GM19193 (cell line): ENCODE measurements around the gene TBC1D12.

Source experiments
- POLR2A ChIP-seq: IDR thresholded peaks from 4 replicates; pipeline ENCODE4 v1.6.1; 2011; ENCODE audit not compliant: insufficient read depth, insufficient read length; ENCODE audit errors: extremely low read depth

Gene TBC1D12

GRCh38 chr10:94425942-94426341 lies 23.6 kb downstream of the TBC1D12 start:
- TF ChIP-seq POLR2A: no peak

GRCh38 chr10:94427166-94427565 lies 24.8 kb downstream of the TBC1D12 start:
- no peak for TF ChIP-seq POLR2A

DNA sequence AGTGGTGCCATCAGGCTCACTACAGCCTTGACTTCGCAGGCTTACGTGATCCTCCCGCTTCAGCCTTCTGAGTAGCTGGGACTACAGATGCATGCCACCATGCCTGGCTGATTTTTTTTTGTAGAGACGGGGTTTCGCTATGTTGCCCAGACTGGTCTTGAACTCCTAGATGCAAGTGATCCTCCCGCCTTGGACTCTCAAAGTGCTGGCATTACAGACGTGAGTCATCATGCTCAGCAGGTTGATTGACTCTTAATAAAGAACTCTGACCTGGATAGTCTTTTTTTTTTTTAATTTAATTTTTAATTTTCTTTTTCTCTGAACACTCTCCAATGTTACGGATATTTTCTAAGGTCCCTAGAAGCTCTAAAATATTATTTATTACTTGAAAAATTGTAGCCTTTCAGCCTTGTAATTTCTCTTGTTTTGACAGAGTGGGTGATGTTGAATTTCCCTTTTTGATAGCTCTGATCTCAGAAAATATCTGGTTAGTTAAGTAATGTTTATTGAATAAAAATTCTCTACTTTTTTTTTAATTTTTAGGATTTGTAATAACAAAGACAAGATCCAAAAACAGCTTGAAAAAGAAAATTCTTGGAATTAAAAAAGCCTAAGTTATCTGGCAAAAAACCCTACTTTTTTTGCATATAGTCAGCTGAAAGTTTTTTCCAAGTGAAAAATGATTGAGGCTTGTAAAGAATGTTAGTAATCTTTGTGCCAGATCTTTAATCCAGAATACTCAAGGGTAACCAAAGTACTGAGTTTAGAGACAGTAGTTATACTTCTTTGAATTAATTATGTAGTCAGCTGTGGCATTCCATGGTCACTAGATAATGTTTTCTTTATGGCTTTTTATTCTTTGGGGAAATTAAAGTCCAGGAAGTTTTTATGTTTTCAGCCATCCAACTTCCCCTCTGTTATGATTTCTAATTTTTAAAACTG lies 26.7 kb downstream of the TBC1D12 start:
- TF ChIP-seq POLR2A: no peak

- TF ChIP-seq POLR2A: no peak
These were observed 28.4 kb downstream of the TBC1D12 start for GRCh38 chr10:94430701-94431100.

DNA sequence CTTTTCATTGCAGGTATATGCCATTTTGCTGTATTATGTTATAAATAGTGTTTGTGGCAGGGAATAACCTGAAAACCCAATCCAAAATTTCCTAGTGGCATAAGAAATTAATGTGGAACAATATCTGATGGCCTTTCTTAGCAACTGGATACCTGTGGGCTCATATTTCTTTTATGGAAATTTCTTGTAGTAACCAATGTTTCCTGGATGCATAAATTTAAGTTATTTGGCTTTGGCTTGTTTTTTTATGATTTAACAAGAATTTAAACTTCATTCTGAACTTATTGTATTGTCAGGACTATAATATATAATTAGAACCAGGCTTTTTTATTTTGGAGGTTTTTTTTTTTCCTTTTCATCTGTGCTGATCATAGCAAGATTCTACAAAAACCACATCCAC lies 30.1 kb downstream of the TBC1D12 start:
- TF ChIP-seq POLR2A: no peak

DNA sequence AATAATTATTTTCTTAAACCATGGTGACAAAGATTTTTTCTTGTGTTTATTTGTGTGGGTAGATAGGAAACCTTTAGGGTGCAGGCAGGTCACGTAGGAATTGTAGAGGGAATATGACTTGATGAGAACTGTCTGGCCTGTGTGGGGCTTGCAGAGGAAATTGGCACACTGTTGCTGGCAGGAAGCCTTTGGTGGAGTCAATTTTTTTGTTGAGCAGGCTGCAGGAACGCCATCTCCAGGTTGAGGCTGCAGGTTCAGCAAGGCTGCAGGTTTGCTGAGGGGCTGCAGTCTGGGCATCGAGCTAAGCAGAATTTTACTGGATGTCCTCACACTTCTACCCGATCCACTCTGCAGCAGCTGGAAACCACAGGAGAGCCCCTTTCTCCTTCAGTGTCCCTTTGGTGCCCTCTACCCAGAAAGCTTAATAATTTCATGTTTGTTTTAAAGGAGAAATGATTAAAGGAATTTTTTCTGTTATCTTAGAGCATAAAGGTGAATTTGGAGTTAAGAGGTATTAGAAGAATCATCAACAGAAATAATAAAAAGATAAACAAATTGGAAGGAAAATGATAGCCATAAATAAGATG lies 37.0 kb downstream of the TBC1D12 start:
- no peak for TF ChIP-seq POLR2A

- TF ChIP-seq POLR2A: no peak
These were observed 37.8 kb downstream of the TBC1D12 start for GRCh38 chr10:94440096-94440495.

DNA sequence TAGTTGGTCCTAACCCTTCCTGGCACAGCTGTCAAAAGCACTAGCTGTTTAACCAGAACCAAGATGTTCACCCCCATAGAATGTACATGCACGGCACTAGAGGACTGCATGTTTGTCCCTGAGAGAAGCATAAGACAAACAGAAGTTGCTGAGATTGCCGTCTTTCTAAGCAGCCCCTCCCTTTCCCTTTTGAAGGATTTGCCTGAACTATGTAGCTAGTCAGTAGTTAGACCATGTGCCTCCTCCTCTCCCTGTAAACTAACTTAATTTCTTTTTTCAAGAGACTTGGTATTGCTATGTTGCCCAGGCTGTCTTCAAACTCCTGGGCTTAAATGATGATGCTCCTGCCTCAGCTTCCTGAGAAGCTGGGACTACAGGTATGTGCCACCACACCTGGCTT lies 40.7 kb downstream of the TBC1D12 start:
- TF ChIP-seq POLR2A: no peak

GRCh38 chr10:94443549-94443948 lies 41.2 kb downstream of the TBC1D12 start:
- TF ChIP-seq POLR2A: no peak

DNA sequence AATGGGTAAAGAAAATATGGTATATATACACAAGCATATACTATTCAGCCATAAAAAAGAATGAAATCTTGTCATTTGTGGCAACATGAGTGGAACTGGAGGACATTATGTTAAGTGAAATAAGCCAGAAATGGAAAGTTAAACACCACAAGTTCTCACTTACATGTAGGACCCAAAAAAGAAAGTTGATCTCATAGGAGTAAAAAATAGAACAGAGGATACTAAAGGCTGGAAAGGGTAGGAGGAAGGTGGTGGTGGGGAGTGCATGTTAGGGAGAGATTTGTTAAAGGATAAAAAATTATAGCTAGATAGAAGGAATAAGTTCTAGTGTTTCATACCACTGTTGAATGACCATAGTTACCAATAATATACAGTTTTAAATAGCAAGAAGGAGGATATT lies 48.4 kb downstream of the TBC1D12 start:
- no peak for TF ChIP-seq POLR2A

DNA sequence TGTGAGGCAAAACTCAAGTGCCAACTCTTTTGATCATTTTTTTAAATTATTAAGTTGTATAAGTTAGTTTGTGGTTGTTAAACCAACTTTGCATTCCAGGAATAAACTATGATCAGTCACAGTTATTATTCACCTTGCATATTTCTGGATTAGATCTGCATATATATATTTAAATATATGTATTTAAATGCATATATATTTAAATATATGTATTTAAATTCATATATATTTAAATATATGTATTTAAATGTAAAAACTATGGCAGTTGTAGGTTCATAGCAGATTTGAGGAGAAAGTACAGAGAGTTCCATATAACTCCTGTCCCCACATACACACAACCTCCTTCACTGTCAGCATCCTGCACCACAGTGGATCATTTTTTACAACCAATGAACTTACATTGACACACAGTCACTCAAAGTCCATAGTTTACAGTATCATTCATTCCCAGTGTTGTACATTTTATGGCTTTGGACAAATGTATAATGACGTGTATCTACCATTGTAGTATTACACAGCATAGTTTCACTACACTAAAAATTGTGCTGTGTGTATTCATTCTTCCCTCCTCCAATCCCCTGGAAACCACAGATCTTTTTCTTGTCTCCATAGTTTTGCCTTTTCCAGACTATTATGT lies 49.7 kb downstream of the TBC1D12 start:
- TF ChIP-seq POLR2A: no peak

- no peak for TF ChIP-seq POLR2A
These were observed 54.6 kb downstream of the TBC1D12 start for GRCh38 chr10:94456942-94457341.

- TF ChIP-seq POLR2A: no peak
These were observed 57.0 kb downstream of the TBC1D12 start for GRCh38 chr10:94459385-94459784.

DNA sequence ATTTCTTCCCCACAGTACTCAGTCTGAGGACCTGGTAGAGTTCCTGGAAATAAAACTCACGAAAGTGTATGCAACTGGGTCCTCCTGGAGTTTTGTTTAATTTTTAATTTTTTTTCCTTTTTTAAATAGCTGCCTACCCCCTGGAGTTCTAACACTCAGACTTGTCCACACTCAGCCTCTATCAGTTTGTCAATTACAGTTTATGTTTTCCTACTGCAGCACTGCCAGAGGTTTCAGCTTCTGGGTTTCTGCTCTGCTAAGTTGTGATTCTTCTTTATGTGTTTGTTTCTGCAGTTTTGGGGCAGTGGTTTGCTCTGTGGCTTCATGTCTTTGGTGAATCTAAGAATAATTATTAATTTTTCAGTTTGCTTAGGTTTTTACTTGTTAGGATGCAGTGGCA lies 59.2 kb downstream of the TBC1D12 start:
- no peak for TF ChIP-seq POLR2A

DNA sequence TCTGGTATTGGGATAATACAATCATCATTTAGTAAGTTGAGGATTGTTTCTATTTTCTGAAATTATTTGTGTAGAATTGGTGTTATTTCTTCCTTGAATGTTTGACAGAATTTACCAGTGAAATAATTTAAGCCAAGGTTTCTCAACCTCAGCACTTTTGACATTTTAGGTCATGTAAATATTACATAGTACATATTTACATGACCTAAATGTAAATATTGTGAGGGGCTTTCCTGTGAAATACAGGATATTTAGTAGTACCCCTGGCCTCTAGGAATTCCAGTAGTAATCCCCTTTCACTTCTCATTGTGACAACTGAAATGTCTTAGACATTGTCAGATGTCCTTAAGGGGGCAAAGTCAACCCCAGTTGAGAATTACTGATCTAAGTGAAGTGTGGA lies 59.8 kb downstream of the TBC1D12 start:
- TF ChIP-seq POLR2A: no peak

DNA sequence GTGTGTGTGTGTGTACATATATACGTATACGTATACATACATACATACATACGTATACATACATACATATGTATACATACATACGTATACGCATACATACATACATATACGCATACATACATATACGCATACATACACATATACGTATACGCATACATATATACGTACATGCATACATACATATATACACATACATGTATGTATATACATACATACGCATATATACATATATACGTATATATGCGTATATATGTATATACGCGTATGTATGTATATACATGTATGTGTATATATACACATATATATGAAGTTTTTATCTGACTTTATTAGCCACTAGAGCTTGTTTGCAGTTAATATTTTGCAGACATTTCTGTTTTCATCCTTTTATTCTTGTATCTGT lies 63.3 kb downstream of the TBC1D12 start:
- TF ChIP-seq POLR2A: no peak
